Liver (tissue), 9 donors: ENCODE results near the gene HSPA9. TPM values are rescaled to one million over a fixed set of nuclear protein-coding genes. Genes with fewer than 3 reads are reported as not detected.

Experiments used
- DNase-seq: peaks from one replicate; pipeline ENCODE4 v3.0.0-alpha.2; 2017; ENCODE audit warnings: low spot score
- H3K27ac ChIP-seq, 2 donors: one replicate each; pipeline ENCODE4 v1.7.0; 2013; ENCODE audit warnings: inconsistent platforms in 2 of 2, low read length in 2 of 2, control low read depth in 1 of 2, low read depth in 1 of 2, mild to moderate bottlenecking in 1 of 2
- H3K27me3 ChIP-seq, 4 donors: one replicate each; pipeline versions ENCODE4 v1.6.1 to v1.7.0; 2013; ENCODE audit warnings: low read length in 3 of 4, inconsistent platforms in 1 of 4, mild to moderate bottlenecking in 1 of 4, moderate library complexity in 1 of 4; ENCODE audit not compliant: control insufficient read depth in 4 of 4, insufficient read depth in 4 of 4
- H3K36me3 ChIP-seq, 4 donors: one replicate each; pipeline versions ENCODE4 v1.6.1 to v1.7.0; 2013; ENCODE audit warnings: low read length in 3 of 4, mild to moderate bottlenecking in 3 of 4, low read depth in 1 of 4, moderate library complexity in 1 of 4; ENCODE audit not compliant: control insufficient read depth in 4 of 4, insufficient read depth in 3 of 4
- H3K4me1 ChIP-seq, 4 donors: one replicate each; pipeline versions ENCODE4 v1.6.1 to v1.7.0; 2013; ENCODE audit warnings: low read length in 3 of 4, mild to moderate bottlenecking in 3 of 4, moderate library complexity in 1 of 4; ENCODE audit not compliant: control insufficient read depth in 4 of 4, insufficient read depth in 4 of 4
- H3K4me3 ChIP-seq, 3 donors: one replicate each; pipeline versions ENCODE4 v1.6.1 to v1.7.0; 2013; ENCODE audit warnings: low read length in 3 of 3, control low read depth in 1 of 3, low read depth in 1 of 3, mild to moderate bottlenecking in 1 of 3
- H3K9ac ChIP-seq, 2 donors: one replicate each; pipeline ENCODE4 v1.7.0; 2013; ENCODE audit warnings: low read length in 2 of 2, mild to moderate bottlenecking in 2 of 2, moderate library complexity in 2 of 2, control low read depth in 1 of 2, low read depth in 1 of 2
- H3K9me3 ChIP-seq, 4 donors: one replicate each; pipeline versions ENCODE4 v1.6.1 to v1.7.0; 2013; ENCODE audit warnings: low read length in 3 of 4; ENCODE audit not compliant: control insufficient read depth in 4 of 4
- ATF3 ChIP-seq: IDR thresholded peaks from 2 replicates; pipeline ENCODE4 v1.6.1; 2016; ENCODE audit warnings: antibody characterized with exemption
- CTCF ChIP-seq: fragments of 150-350 bp; IDR thresholded peaks from 2 replicates; pipeline ENCODE4 v1.5.1; 2017; ENCODE audit warnings: improper control_type of control experiment, low read depth, low read length; ENCODE audit not compliant: missing input control
- EGR1 ChIP-seq, 2 donors: IDR thresholded peaks; 2 replicates each; pipeline ENCODE4 v1.6.1; 2016 to 2018; ENCODE audit warnings: antibody characterized with exemption in 2 of 2, low read depth in 2 of 2
- FOXA1 ChIP-seq: IDR thresholded peaks from 2 replicates; pipeline ENCODE4 v1.6.1; 2016; ENCODE audit warnings: antibody characterized with exemption
- FOXA2 ChIP-seq: IDR thresholded peaks from 2 replicates; pipeline ENCODE4 v1.6.1; 2016; ENCODE audit warnings: antibody characterized with exemption
- GABPA ChIP-seq, 2 donors: IDR thresholded peaks in 1 of 2; conservative IDR thresholded peaks in 1 of 2; 2 replicates each; pipeline ENCODE4 v1.6.1; 2016; ENCODE audit warnings: antibody characterized with exemption in 2 of 2, mild to moderate bottlenecking in 1 of 2, moderate library complexity in 1 of 2
- HNF4A ChIP-seq, 2 donors: conservative IDR thresholded peaks; 2 replicates each; pipeline ENCODE4 v1.6.1; 2016; ENCODE audit warnings: antibody characterized with exemption in 2 of 2, mild to moderate bottlenecking in 2 of 2
- MAX ChIP-seq: IDR thresholded peaks from 2 replicates; pipeline ENCODE4 v1.6.1; 2016; ENCODE audit warnings: antibody characterized with exemption
- NR2F2 ChIP-seq: IDR thresholded peaks from 2 replicates; pipeline ENCODE4 v1.6.1; 2016; ENCODE audit warnings: antibody characterized with exemption
- REST ChIP-seq: IDR thresholded peaks from 2 replicates; pipeline ENCODE4 v1.6.1; 2016; ENCODE audit warnings: antibody characterized with exemption, mild to moderate bottlenecking
- RXRA ChIP-seq, 2 donors: IDR thresholded peaks; 2 replicates each; pipeline ENCODE4 v1.6.1; 2017 to 2018; ENCODE audit warnings: antibody characterized with exemption in 2 of 2, mild to moderate bottlenecking in 1 of 2
- YY1 ChIP-seq: IDR thresholded peaks from 2 replicates; pipeline ENCODE4 v1.6.1; 2016; ENCODE audit warnings: antibody characterized with exemption, mild to moderate bottlenecking
- ZBTB33 ChIP-seq: IDR thresholded peaks from 2 replicates; pipeline ENCODE4 v1.6.1; 2016; ENCODE audit warnings: antibody characterized with exemption
- WGBS: extraction: QIAGEN DNeasy Blood & Tissue Kit; methylation state at CpG from one replicate; pipeline ENCODE4 v1.1.7; 2013; 5-methylcytosine and 5-hydroxymethylcytosine counted together
- polyA plus RNA-seq, 2 donors: library from polyadenylated mRNA; stranded (reverse) in 1 of 2; unstranded in 1 of 2; fragments of 200-250 nt in 1 of 2; fragments of >200 nt in 1 of 2; fragmentation: Nextera tagmentation in 1 of 2; extraction: Ambion mirVana in 1 of 2; gene quantifications; one replicate each; pipeline versions ENCODE4 v1.2.1 to v1.2.3, GENCODE V29; 2013 to 2015
- total RNA-seq, 2 donors: library from RNA; depleted of rRNA; stranded (reverse); fragments of >200 nt; gene quantifications; one replicate each; pipeline ENCODE4 v1.2.3, GENCODE V29; 2014
- donor health status: healthy.
- donor health status: healthy.
- donor health status: healthy.
- donor health status: healthy.
- donor health status: healthy.

The HSPA9 gene
- total and polyA plus RNA-seq, 4 donors, result 221 to 378 (median 238) TPM

GRCh38 chr5:138542180-138542955 is 32.8 kb downstream of the HSPA9 start:
- peak; percentile 38 for DNase-seq
- Histone ChIP-seq H3K27ac (peak overlapping the region; percentile 97), H3K27me3 (no peaks in the 10 kb centered on the region), H3K36me3 (peaks cover 0 to 4% (median 0%) of the 10 kb centered on the region in 4 donors), H3K4me3 (peak overlapping the region; percentile 90 to 97 (median 95)), H3K9me3 (no peaks in the 10 kb centered on the region), H3K9ac (peak overlapping the region; percentile 96 to 99), H3K4me1 (peaks cover 5 to 64% (median 39%) of the 10 kb centered on the region in 4 donors)
- under 1% methylated on average over 47 of the region's 47 CpGs for WGBS
- TF ChIP-seq MAX (no peak), REST (no peak), FOXA2 (no peak), ZBTB33 (no peak), GABPA (IDR thresholded peaks at IDR 0.05 in 1 of 2, conservative IDR thresholded peaks at IDR 0.05 in 1 of 2) (no peak)

GRCh38 chr5:138541511-138542179 is 33.6 kb downstream of the HSPA9 start:
- peaks cover 5 to 62% (median 35%) of the 10 kb centered on the region in 4 donors for H3K4me1 ChIP-seq
- TF ChIP-seq ATF3 (no peak), NR2F2 (no peak)
- H3K36me3 ChIP-seq, result peaks cover 0 to 7% (median under 1%) of the 10 kb centered on the region in 4 donors
- no peak for DNase-seq
- no peaks in the 10 kb centered on the region for H3K27me3 ChIP-seq
- H3K4me3 ChIP-seq, result peak overlapping the region; percentile 90 to 97 (median 95)
- peak overlapping the region; percentile 97 for H3K27ac ChIP-seq
- H3K9me3 ChIP-seq, result no peaks in the 10 kb centered on the region
- peak overlapping the region; percentile 96 to 99 for H3K9ac ChIP-seq
- 13% methylated on average over 6 of the region's 6 CpGs for WGBS

- Histone ChIP-seq H3K9ac (no peak overlapping the region), H3K27ac (no peak overlapping the region), H3K4me1 (peaks cover 1 to 52% (median 22%) of the 10 kb centered on the region in 4 donors), H3K9me3 (no peaks in the 10 kb centered on the region), H3K4me3 (no peak overlapping the region), H3K27me3 (no peaks in the 10 kb centered on the region), H3K36me3 (peaks cover 0 to 7% (median under 1%) of the 10 kb centered on the region in 4 donors)
- no peak for DNase-seq
- TF ChIP-seq ATF3 (no peak), YY1 (no peak), EGR1 (IDR thresholded peaks at IDR 0.05; ENCODE audit: low read depth in 2 of 2) (no peak), GABPA (IDR thresholded peaks at IDR 0.05 in 1 of 2, conservative IDR thresholded peaks at IDR 0.05 in 1 of 2) (no peak), FOXA2 (no peak), FOXA1 (no peak), RXRA (IDR thresholded peaks at IDR 0.05) (no peak), ZBTB33 (no peak), NR2F2 (no peak), MAX (no peak), HNF4A (conservative IDR thresholded peaks at IDR 0.05) (no peak), CTCF (no peak)
Measured at GRCh38 chr5:138539791-138540190, 35.4 kb downstream of the HSPA9 start.
